Measurements from ENCODE around the gene TIMM17A.

Gene TIMM17A

GRCh38 chr1:201955009-201955728 lies at the start of gene TIMM17A:
TIMM17A (plus strand) TSS chr1:201955503; CDS start chr1:201955527, 24 bp downstream.
- DNase-seq (ENCODE audit: low spot score), result peak; percentile 92

GRCh38 chr1:201906336-201906735 lies 49.0 kb upstream of the TIMM17A start:
- no peak for DNase-seq (ENCODE audit: low spot score)

- no peak for DNase-seq (ENCODE audit: low spot score)
These were observed 47.7 kb upstream of the TIMM17A start for GRCh38 chr1:201907621-201908020.

- no peak for DNase-seq (ENCODE audit: low spot score)
These were observed 43.3 kb upstream of the TIMM17A start for GRCh38 chr1:201911826-201912571.

- DNase-seq (ENCODE audit: low spot score), result no peak
These were observed 42.5 kb upstream of the TIMM17A start for GRCh38 chr1:201912832-201913231.

GRCh38 chr1:201914456-201915235 lies 40.7 kb upstream of the TIMM17A start:
- DNase-seq (ENCODE audit: low spot score), result no peak

- DNase-seq (ENCODE audit: low spot score), result no peak
These were observed 38.6 kb upstream of the TIMM17A start for GRCh38 chr1:201916649-201917249.

- DNase-seq (ENCODE audit: low spot score), result no peak
These were observed 37.8 kb upstream of the TIMM17A start for GRCh38 chr1:201917362-201918033.

GRCh38 chr1:201918343-201918742 lies 37.0 kb upstream of the TIMM17A start:
- DNase-seq (ENCODE audit: low spot score), result no peak

- no peak for DNase-seq (ENCODE audit: low spot score)
These were observed 33.2 kb upstream of the TIMM17A start for GRCh38 chr1:201921952-201922558.

GRCh38 chr1:201925301-201925567 lies 30.1 kb upstream of the TIMM17A start:
- DNase-seq (ENCODE audit: low spot score), result no peak

GRCh38 chr1:201925981-201926645 lies 29.2 kb upstream of the TIMM17A start:
- DNase-seq (ENCODE audit: low spot score), result no peak

GRCh38 chr1:201928266-201928665 lies 27.0 kb upstream of the TIMM17A start:
- DNase-seq (ENCODE audit: low spot score), result no peak

GRCh38 chr1:201930137-201930536 lies 25.2 kb upstream of the TIMM17A start:
- no peak for DNase-seq (ENCODE audit: low spot score)

GRCh38 chr1:201930803-201931202 lies 24.5 kb upstream of the TIMM17A start:
- DNase-seq (ENCODE audit: low spot score), result no peak

- no peak for DNase-seq (ENCODE audit: low spot score)
These were observed 21.4 kb upstream of the TIMM17A start for GRCh38 chr1:201933840-201934430.

- no peak for DNase-seq (ENCODE audit: low spot score)
These were observed 17.6 kb upstream of the TIMM17A start for GRCh38 chr1:201937624-201938213.

- DNase-seq (ENCODE audit: low spot score), result no peak
These were observed 16.8 kb upstream of the TIMM17A start for GRCh38 chr1:201938440-201939035.

GRCh38 chr1:201939148-201939547 lies 16.2 kb upstream of the TIMM17A start:
- DNase-seq (ENCODE audit: low spot score), result no peak

GRCh38 chr1:201939574-201939973 lies 15.7 kb upstream of the TIMM17A start:
- no peak for DNase-seq (ENCODE audit: low spot score)
